ENCODE results near the gene PTPRR. TPM values are rescaled to one million over a fixed set of nuclear protein-coding genes. Genes with fewer than 3 reads are reported as not detected.

Gene PTPRR
- polyA plus RNA-seq, 1 donor, result 3.0 TPM

DNA sequence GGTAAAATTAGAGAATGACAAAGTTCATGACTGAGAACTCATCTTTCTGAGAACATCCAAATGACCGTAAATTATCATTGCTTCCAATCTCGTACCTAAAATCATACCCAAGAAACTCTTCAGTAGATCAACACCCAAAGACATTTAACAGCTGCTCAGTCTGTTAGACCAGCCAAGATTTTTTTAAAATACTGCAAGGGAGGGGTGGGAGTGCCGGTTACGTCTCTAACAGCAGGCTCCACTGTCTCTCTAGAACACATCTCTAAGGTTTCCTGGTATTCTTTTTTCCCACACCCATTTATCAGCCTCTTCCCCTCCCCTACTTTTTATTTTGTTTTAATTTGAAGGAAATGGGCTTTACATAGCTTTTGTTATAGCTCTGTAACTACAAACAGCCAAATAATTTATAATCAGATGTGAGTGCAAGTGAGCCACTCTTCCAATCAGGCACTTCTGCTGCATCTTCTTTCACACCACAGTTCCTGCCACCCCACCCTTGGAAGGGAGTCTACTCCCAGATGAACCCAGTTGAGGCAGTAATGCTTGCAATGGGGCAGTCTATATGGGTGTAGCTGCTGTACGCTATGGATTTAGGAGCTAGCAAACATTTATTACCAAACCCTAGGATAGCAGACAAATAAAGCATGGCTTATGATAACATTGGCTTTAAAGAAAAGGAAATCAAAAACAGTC is 305.2 kb downstream of the PTPRR start:
- H3K36me3 ChIP-seq (ENCODE audit: control insufficient read depth, insufficient read depth, low read length), result no peaks in the 10 kb centered on the region
- H3K27ac ChIP-seq (ENCODE audit: low read length), result no peak overlapping the region
- DNase-seq, result no peak
- 85% methylated on average over 2 of the region's 5 CpGs for WGBS (ENCODE audit: insufficient coverage, low lambda C conversion rate)
- no peaks in the 10 kb centered on the region for H3K4me1 ChIP-seq (ENCODE audit: control insufficient read depth, insufficient read depth, low read length)
- no peaks in the 10 kb centered on the region for H3K9me3 ChIP-seq (ENCODE audit: control insufficient read depth, low read depth, low read length)
- H3K4me3 ChIP-seq (ENCODE audit: low read length), result no peak overlapping the region
- peaks cover 4% of the 10 kb centered on the region for H3K27me3 ChIP-seq (ENCODE audit: control insufficient read depth, insufficient read depth, low read length)

- H3K9me3 ChIP-seq (ENCODE audit: control insufficient read depth, low read depth, low read length), result no peaks in the 10 kb centered on the region
- peaks cover 13% of the 10 kb centered on the region for H3K27me3 ChIP-seq (ENCODE audit: control insufficient read depth, insufficient read depth, low read length)
- DNase-seq, result peak; percentile 26 to 75
- peak overlapping the region; percentile 63 for H3K4me3 ChIP-seq (ENCODE audit: low read length)
- no peak overlapping the region for H3K27ac ChIP-seq (ENCODE audit: low read length)
- no peaks in the 10 kb centered on the region for H3K36me3 ChIP-seq (ENCODE audit: control insufficient read depth, insufficient read depth, low read length)
- H3K4me1 ChIP-seq (ENCODE audit: control insufficient read depth, insufficient read depth, low read length), result peaks cover 4% of the 10 kb centered on the region
- 0% methylated on average over 1 of the region's 63 CpGs for WGBS (ENCODE audit: insufficient coverage, low lambda C conversion rate)
These were observed 310.6 kb downstream of the PTPRR start for GRCh38 chr12:70609739-70610491.

DNA sequence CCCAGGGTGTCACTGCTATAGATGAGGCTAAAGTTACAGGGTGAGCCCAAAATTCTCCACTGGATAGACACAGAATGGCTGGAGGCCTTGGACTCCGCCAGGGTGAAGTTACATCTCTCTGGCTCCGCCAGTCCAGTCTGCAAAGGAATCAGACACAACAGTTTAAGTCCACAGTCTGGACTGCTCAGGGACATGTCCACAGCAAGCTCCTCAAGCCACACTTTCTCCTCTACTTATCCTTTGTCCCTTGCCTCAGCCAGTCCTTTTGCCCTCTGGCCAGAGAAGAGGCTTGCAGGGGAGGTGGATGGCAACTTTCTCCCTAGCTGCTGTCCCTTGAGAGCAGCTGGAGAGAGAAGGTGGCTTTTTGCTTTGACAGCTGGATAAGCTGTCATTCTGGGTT is 311.3 kb downstream of the PTPRR start:
- Histone ChIP-seq H3K27me3 (ENCODE audit: control insufficient read depth, insufficient read depth, low read length) (peaks cover 13% of the 10 kb centered on the region), H3K4me3 (ENCODE audit: low read length) (peak overlapping the region; percentile 63), H3K36me3 (ENCODE audit: control insufficient read depth, insufficient read depth, low read length) (no peaks in the 10 kb centered on the region), H3K9me3 (ENCODE audit: control insufficient read depth, low read depth, low read length) (no peaks in the 10 kb centered on the region), H3K27ac (ENCODE audit: low read length) (no peak overlapping the region), H3K4me1 (ENCODE audit: control insufficient read depth, insufficient read depth, low read length) (peaks cover 4% of the 10 kb centered on the region)
- WGBS (ENCODE audit: insufficient coverage, low lambda C conversion rate), result no CpG with 5 or more reads among the region's 2 CpGs
- DNase-seq, result peak in 1 of 2 donors; percentile 28

DNA sequence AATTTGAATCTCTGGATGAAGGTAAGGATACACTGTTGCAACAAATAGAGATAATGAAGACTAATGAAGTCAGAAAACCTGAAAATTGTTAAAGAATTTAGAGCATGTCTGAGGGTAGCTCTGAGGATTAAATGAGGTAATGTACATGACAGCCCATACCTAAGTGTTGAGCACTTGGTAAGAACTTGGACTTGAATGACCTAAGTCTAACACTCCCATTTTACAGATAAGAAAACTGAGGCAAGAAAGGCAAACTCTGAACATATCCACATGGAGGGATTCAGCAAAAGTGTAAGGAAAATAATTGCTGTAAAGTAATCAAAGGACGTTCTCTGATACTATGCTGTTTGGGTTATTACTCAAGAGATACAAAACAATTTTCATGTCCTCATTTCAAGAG is 312.4 kb downstream of the PTPRR start:
- H3K36me3 ChIP-seq (ENCODE audit: control insufficient read depth, insufficient read depth, low read length), result no peaks in the 10 kb centered on the region
- no peaks in the 10 kb centered on the region for H3K9me3 ChIP-seq (ENCODE audit: control insufficient read depth, low read depth, low read length)
- 60% methylated on average over 1 of the region's 1 CpG for WGBS (ENCODE audit: insufficient coverage, low lambda C conversion rate)
- peaks cover 13% of the 10 kb centered on the region for H3K27me3 ChIP-seq (ENCODE audit: control insufficient read depth, insufficient read depth, low read length)
- DNase-seq, result no peak
- no peak overlapping the region for H3K4me3 ChIP-seq (ENCODE audit: low read length)
- H3K27ac ChIP-seq (ENCODE audit: low read length), result no peak overlapping the region
- H3K4me1 ChIP-seq (ENCODE audit: control insufficient read depth, insufficient read depth, low read length), result peaks cover 4% of the 10 kb centered on the region

DNA sequence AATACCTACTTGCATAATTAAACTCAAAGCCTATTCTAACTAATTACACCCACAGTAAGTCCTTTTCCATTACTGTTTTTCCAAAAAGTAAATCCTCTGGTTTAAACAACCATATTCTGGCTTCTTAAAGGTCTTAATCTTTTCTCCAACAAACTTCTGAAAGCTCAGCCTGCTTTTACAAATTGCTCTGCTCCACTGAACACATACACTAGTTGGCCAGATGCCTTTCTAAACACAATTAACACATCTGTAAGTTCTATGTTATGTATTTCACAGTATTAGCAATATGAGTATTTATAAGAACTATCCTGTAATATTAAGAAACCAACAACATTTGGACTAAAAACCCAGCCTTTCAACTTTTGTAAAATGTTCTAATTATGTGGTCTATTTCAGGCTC is 313.4 kb downstream of the PTPRR start:
- peaks cover 13% of the 10 kb centered on the region for H3K27me3 ChIP-seq (ENCODE audit: control insufficient read depth, insufficient read depth, low read length)
- H3K4me3 ChIP-seq (ENCODE audit: low read length), result no peak overlapping the region
- H3K4me1 ChIP-seq (ENCODE audit: control insufficient read depth, insufficient read depth, low read length), result peaks cover 4% of the 10 kb centered on the region
- no peaks in the 10 kb centered on the region for H3K36me3 ChIP-seq (ENCODE audit: control insufficient read depth, insufficient read depth, low read length)
- no peaks in the 10 kb centered on the region for H3K9me3 ChIP-seq (ENCODE audit: control insufficient read depth, low read depth, low read length)
- no peak overlapping the region for H3K27ac ChIP-seq (ENCODE audit: low read length)
- DNase-seq, result no peak

DNA sequence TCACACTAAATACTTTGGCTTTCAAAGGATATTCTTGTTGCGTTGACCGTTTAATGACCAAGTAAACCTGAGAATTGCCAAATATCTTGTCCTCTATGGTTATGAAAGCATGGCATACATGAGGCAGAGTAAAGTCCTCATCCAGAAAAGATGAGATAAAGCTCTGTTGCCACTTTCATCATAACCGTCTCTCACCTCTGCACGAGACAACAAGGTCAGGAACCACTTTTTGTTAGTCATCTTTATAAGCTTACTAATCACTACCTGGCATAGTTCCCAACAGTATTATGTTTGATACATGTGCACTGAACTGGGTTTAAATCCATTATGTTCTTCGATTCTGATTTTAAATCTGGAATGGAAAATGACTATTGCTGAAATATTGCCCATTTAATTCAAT is 314.6 kb downstream of the PTPRR start:
- H3K27me3 ChIP-seq (ENCODE audit: control insufficient read depth, insufficient read depth, low read length), result peaks cover 10% of the 10 kb centered on the region
- WGBS (ENCODE audit: insufficient coverage, low lambda C conversion rate), result 100% methylated on average over 1 of the region's 5 CpGs
- no peaks in the 10 kb centered on the region for H3K9me3 ChIP-seq (ENCODE audit: control insufficient read depth, low read depth, low read length)
- no peaks in the 10 kb centered on the region for H3K36me3 ChIP-seq (ENCODE audit: control insufficient read depth, insufficient read depth, low read length)
- H3K4me3 ChIP-seq (ENCODE audit: low read length), result no peak overlapping the region
- H3K27ac ChIP-seq (ENCODE audit: low read length), result no peak overlapping the region
- peak; percentile 28 to 36 for DNase-seq
- H3K4me1 ChIP-seq (ENCODE audit: control insufficient read depth, insufficient read depth, low read length), result peaks cover 4% of the 10 kb centered on the region

- H3K27ac ChIP-seq (ENCODE audit: low read length), result no peak overlapping the region
- H3K9me3 ChIP-seq (ENCODE audit: control insufficient read depth, low read depth, low read length), result no peaks in the 10 kb centered on the region
- peaks cover 4% of the 10 kb centered on the region for H3K4me1 ChIP-seq (ENCODE audit: control insufficient read depth, insufficient read depth, low read length)
- peaks cover 8% of the 10 kb centered on the region for H3K27me3 ChIP-seq (ENCODE audit: control insufficient read depth, insufficient read depth, low read length)
- no peak overlapping the region for H3K4me3 ChIP-seq (ENCODE audit: low read length)
- DNase-seq, result no peak
- WGBS (ENCODE audit: insufficient coverage, low lambda C conversion rate), result 100% methylated on average over 1 of the region's 4 CpGs
- no peaks in the 10 kb centered on the region for H3K36me3 ChIP-seq (ENCODE audit: control insufficient read depth, insufficient read depth, low read length)
These were observed 315.9 kb downstream of the PTPRR start for GRCh38 chr12:70604662-70605061.

- Histone ChIP-seq H3K9me3 (ENCODE audit: control insufficient read depth, low read depth, low read length) (no peaks in the 10 kb centered on the region), H3K27ac (ENCODE audit: low read length) (no peak overlapping the region), H3K27me3 (ENCODE audit: control insufficient read depth, insufficient read depth, low read length) (no peaks in the 10 kb centered on the region), H3K36me3 (ENCODE audit: control insufficient read depth, insufficient read depth, low read length) (no peaks in the 10 kb centered on the region), H3K4me3 (ENCODE audit: low read length) (no peak overlapping the region), H3K4me1 (ENCODE audit: control insufficient read depth, insufficient read depth, low read length) (no peaks in the 10 kb centered on the region)
- no CpG with 5 or more reads among the region's 1 CpG for WGBS (ENCODE audit: insufficient coverage, low lambda C conversion rate)
- DNase-seq, result no peak
These were observed 317.5 kb downstream of the PTPRR start for GRCh38 chr12:70603044-70603443.

DNA sequence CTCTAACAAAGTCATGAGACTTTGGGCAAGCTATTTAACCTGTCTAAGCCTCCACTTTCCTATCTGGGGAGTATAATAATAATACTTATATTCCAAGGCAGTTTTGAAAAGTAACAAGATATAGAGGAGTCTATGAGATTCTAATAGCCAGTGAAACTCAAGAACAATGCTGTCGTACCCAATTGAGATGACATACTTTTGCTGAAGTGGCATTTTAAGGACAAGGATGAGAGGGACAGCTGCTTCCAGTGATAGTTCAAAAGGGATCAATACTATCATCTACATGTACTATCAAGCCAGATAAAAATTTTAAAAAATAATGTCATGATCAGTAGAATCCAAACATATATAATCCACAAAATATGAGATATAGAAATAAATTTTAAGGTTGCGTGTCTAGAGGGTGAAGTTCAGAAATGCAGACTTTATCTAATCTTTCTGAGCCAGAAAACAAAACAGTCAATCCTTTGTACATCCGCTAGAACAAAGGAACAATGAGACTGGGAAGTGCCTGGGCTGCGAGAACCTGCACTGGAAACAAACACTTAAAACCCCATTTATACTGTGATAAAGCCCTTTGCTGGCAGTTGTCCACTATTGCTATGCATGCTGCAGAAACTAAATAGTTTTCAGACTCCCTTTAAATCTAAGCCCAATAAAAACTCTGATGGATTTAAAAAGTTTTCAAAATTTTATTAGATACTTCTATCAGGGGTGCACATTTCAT is 321.9 kb downstream of the PTPRR start:
- Histone ChIP-seq H3K9me3 (ENCODE audit: control insufficient read depth, low read depth, low read length) (no peaks in the 10 kb centered on the region), H3K4me3 (ENCODE audit: low read length) (no peak overlapping the region), H3K4me1 (ENCODE audit: control insufficient read depth, insufficient read depth, low read length) (no peaks in the 10 kb centered on the region), H3K36me3 (ENCODE audit: control insufficient read depth, insufficient read depth, low read length) (no peaks in the 10 kb centered on the region), H3K27me3 (ENCODE audit: control insufficient read depth, insufficient read depth, low read length) (no peaks in the 10 kb centered on the region), H3K27ac (ENCODE audit: low read length) (no peak overlapping the region)
- peak in 1 of 2 donors; percentile 11 for DNase-seq
- WGBS (ENCODE audit: insufficient coverage, low lambda C conversion rate), result 67% methylated on average over 1 of the region's 4 CpGs

GRCh38 chr12:70592664-70593063 is 327.9 kb downstream of the PTPRR start:
- Histone ChIP-seq H3K4me1 (ENCODE audit: control insufficient read depth, insufficient read depth, low read length) (no peaks in the 10 kb centered on the region), H3K27me3 (ENCODE audit: control insufficient read depth, insufficient read depth, low read length) (no peaks in the 10 kb centered on the region), H3K4me3 (ENCODE audit: low read length) (no peak overlapping the region), H3K9me3 (ENCODE audit: control insufficient read depth, low read depth, low read length) (no peaks in the 10 kb centered on the region), H3K36me3 (ENCODE audit: control insufficient read depth, insufficient read depth, low read length) (no peaks in the 10 kb centered on the region), H3K27ac (ENCODE audit: low read length) (no peak overlapping the region)
- WGBS (ENCODE audit: insufficient coverage, low lambda C conversion rate), result no CpG with 5 or more reads among the region's 2 CpGs
- DNase-seq, result no peak
